Endodermal cell (in vitro differentiated cells): ENCODE data around the gene JADE1. TPM values are rescaled to one million over a fixed set of nuclear protein-coding genes. Genes with fewer than 3 reads are reported as not detected.

Source experiments
- DNase-seq: peaks from one replicate; pipeline ENCODE4 v3.0.0-alpha.2; 2017
- H3K27ac ChIP-seq: 2 replicates; pipeline ENCODE4 v1.5.1; 2013; ENCODE audit warnings: mild to moderate bottlenecking, low read depth, low read length, moderate library complexity
- H3K27me3 ChIP-seq: 2 replicates; pipeline ENCODE4 v1.6.1; 2013; ENCODE audit warnings: mild to moderate bottlenecking, low read length, moderate library complexity; ENCODE audit not compliant: insufficient read depth, control insufficient read depth, poor library complexity, severe bottlenecking
- H3K36me3 ChIP-seq: 2 replicates; pipeline ENCODE4 v1.7.0; 2013; ENCODE audit warnings: mild to moderate bottlenecking, low read length, moderate library complexity; ENCODE audit not compliant: control insufficient read depth, insufficient read depth
- H3K4me1 ChIP-seq: one replicate; pipeline ENCODE4 v1.7.0; 2013; ENCODE audit warnings: low read length; ENCODE audit not compliant: control insufficient read depth, insufficient read depth
- H3K4me3 ChIP-seq: 2 replicates; pipeline ENCODE4 v1.5.1; 2013; ENCODE audit warnings: mild to moderate bottlenecking, low read length, moderate library complexity
- H3K9ac ChIP-seq: 2 replicates; pipeline ENCODE4 v1.6.1; 2013; ENCODE audit warnings: mild to moderate bottlenecking, low read length, moderate library complexity; ENCODE audit not compliant: poor library complexity, severe bottlenecking; ENCODE audit errors: extremely low read depth
- H3K9me3 ChIP-seq: 2 replicates; pipeline ENCODE4 v1.6.1; 2013; ENCODE audit warnings: mild to moderate bottlenecking, low read length, moderate library complexity; ENCODE audit not compliant: control insufficient read depth
- H3K27ac Mint-ChIP-seq: 2 replicates; pipeline ENCODE4 v1.8.0; 2020; ENCODE audit warnings: mixed read lengths
- H3K27me3 Mint-ChIP-seq: 2 replicates; pipeline ENCODE4 v1.8.0; 2021; ENCODE audit warnings: mild to moderate bottlenecking, mixed read lengths; ENCODE audit not compliant: insufficient read depth
- H3K36me3 Mint-ChIP-seq: 2 replicates; pipeline ENCODE4 v1.8.0; 2020; ENCODE audit warnings: low read depth, mixed read lengths
- H3K4me1 Mint-ChIP-seq: 2 replicates; pipeline ENCODE4 v1.8.0; 2020; ENCODE audit warnings: mixed read lengths
- H3K4me3 Mint-ChIP-seq: 2 replicates; pipeline ENCODE4 v1.8.0; 2020; ENCODE audit warnings: mild to moderate bottlenecking, moderate library complexity, mixed read lengths
- H3K9me3 Mint-ChIP-seq: 2 replicates; pipeline ENCODE4 v1.8.0; 2020; ENCODE audit warnings: mild to moderate bottlenecking, mixed read lengths
- WGBS, 2 experiments: methylation state at CpG; one replicate each; pipeline versions ENCODE4 v1.1.5 to v1.1.7; 2013; ENCODE audit warnings: missing lambda C conversion rate in 2 of 2, mixed read lengths in 1 of 2; ENCODE audit not compliant: insufficient coverage in 1 of 2, insufficient read length in 1 of 2; 5-methylcytosine and 5-hydroxymethylcytosine counted together
- total RNA-seq, 2 donors: library from RNA; stranded (reverse); fragmentation: NEBNext Ultra II Directional in 1 of 2; extraction: Animal tissue kit (Norgen Biotek cat#: 25700) in 1 of 2; gene quantifications; 2 replicates in 1 of 2; 3 replicates in 1 of 2; pipeline ENCODE4 v1.2.1, GENCODE V29; 2021
- TF ChIP-seq, protein P1 (sequence below): fragments of 200-600 bp; sonication (generic); conservative IDR thresholded peaks from 2 replicates; pipeline ENCODE4 v1.5.0; 2021; ENCODE audit warnings: antibody characterized with exemption, mild to moderate bottlenecking

JADE1 gene
- total RNA-seq, 2 donors from 2014 or later, result 48.5 to 50.8 TPM

DNA sequence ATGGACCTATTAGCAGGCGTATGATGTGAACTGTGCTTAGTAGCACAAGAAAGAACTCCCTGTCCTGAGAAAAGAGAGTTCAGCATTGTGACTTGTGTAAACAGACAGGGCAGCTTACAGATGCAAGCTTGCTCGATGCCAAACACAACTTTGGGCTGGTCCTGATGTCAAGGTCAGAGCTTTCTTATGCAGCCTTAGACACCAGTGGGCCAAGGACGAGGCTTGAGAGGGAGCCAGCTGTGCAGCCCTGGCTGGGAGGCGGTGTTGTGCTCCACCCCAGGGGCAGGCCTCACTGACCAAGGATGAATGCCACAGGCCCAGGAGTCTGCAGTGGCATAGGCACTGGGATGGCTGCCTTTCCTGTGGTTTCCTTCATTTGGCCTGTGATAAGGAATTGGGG, 35.4 kb downstream of the JADE1 start:
- WGBS, 2 experiments, result 94 to 95% methylated on average over 3 to 4 of the region's 4 CpGs
- Mint-ChIP-seq H3K4me3 (no peak overlapping the region), H3K36me3 (peaks cover 78% of the 10 kb centered on the region), H3K27me3 (no peaks in the 10 kb centered on the region), H3K27ac (no peak overlapping the region), H3K4me1 (peaks cover 23% of the 10 kb centered on the region), H3K9me3 (no peaks in the 10 kb centered on the region)
- H3K36me3 ChIP-seq, result peaks cover 89% of the 10 kb centered on the region
- H3K4me1 ChIP-seq, result peaks cover 6% of the 10 kb centered on the region
- H3K9me3 ChIP-seq, result no peaks in the 10 kb centered on the region
- no peak overlapping the region for H3K9ac ChIP-seq
- H3K27me3 ChIP-seq, result no peaks in the 10 kb centered on the region
- H3K4me3 ChIP-seq, result no peak overlapping the region
- TF ChIP-seq, protein P1, sequence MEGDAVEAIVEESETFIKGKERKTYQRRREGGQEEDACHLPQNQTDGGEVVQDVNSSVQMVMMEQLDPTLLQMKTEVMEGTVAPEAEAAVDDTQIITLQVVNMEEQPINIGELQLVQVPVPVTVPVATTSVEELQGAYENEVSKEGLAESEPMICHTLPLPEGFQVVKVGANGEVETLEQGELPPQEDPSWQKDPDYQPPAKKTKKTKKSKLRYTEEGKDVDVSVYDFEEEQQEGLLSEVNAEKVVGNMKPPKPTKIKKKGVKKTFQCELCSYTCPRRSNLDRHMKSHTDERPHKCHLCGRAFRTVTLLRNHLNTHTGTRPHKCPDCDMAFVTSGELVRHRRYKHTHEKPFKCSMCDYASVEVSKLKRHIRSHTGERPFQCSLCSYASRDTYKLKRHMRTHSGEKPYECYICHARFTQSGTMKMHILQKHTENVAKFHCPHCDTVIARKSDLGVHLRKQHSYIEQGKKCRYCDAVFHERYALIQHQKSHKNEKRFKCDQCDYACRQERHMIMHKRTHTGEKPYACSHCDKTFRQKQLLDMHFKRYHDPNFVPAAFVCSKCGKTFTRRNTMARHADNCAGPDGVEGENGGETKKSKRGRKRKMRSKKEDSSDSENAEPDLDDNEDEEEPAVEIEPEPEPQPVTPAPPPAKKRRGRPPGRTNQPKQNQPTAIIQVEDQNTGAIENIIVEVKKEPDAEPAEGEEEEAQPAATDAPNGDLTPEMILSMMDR, result no peak
- H3K27ac ChIP-seq, result no peak overlapping the region
- DNase-seq, result peak; percentile 25

DNA sequence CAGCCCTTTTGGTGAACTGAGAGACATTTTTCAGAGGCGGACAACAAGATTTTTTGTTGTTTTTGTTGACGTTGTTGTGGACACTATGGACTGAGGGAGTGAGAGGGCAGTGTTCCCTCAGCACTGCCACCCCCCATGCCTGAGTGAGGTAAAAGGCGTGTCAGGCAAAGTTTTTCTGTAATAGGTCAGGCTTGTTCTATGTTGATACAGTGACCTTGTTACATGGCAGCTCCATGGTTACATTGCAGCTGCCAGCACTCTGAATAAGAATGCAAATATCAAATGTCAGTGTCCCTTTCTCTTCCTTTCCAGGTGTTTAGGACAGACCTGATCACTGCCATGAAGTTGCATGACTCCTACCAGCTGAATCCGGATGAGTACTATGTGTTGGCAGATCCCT, 36.6 kb downstream of the JADE1 start:
- H3K4me1 ChIP-seq, result no peaks in the 10 kb centered on the region
- H3K4me1 Mint-ChIP-seq, result peaks cover 13% of the 10 kb centered on the region
- H3K36me3 Mint-ChIP-seq, result peaks cover 82% of the 10 kb centered on the region
- 98 to 100% methylated on average over 3 to 4 of the region's 4 CpGs for WGBS, 2 experiments
- no peak overlapping the region for H3K4me3 Mint-ChIP-seq
- no peaks in the 10 kb centered on the region for H3K27me3 ChIP-seq
- DNase-seq, result peak; percentile 16
- no peak overlapping the region for H3K4me3 ChIP-seq
- H3K9me3 Mint-ChIP-seq, result no peaks in the 10 kb centered on the region
- H3K27ac Mint-ChIP-seq, result no peak overlapping the region
- TF ChIP-seq, protein P1, result no peak
- peaks cover 91% of the 10 kb centered on the region for H3K36me3 ChIP-seq
- no peaks in the 10 kb centered on the region for H3K9me3 ChIP-seq
- no peaks in the 10 kb centered on the region for H3K27me3 Mint-ChIP-seq
- H3K9ac ChIP-seq, result no peak overlapping the region
- no peak overlapping the region for H3K27ac ChIP-seq

DNA sequence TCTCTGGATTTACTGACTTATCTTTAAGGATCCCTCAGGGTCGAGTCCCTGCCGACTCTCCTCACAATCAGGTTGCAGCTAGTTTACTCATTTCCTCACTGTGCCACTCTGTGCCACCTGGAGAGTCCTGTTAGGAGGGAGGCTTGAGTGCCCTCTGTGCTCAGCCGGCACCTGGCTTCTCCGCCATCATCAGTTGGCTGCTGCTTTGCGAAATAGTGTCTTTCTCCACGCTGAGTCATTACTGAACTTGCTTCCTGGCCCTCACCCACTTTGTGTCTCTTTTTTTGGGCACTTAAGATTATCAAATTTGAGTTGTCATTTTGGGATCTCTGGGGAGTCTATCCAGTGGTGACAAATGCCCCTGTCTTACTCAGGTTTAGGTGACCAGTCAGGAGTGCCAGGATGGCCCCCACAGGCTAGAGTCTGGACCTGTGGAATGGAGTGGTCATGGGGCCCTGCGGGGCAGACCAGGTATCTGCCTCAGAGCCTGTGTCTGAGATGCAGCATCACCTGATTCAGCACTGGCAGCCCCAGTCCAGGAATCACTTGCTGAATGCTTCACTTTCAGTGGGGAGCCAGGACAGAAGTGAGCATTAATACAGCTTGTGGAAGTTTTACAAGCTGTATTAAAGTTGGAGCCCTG, 37.7 kb downstream of the JADE1 start:
- Mint-ChIP-seq H3K27ac (no peak overlapping the region), H3K27me3 (no peaks in the 10 kb centered on the region), H3K9me3 (no peaks in the 10 kb centered on the region), H3K36me3 (peaks cover 90% of the 10 kb centered on the region), H3K4me1 (peaks cover 5% of the 10 kb centered on the region), H3K4me3 (no peak overlapping the region)
- no peak overlapping the region for H3K27ac ChIP-seq
- peaks cover 93% of the 10 kb centered on the region for H3K36me3 ChIP-seq
- no peaks in the 10 kb centered on the region for H3K27me3 ChIP-seq
- no peak overlapping the region for H3K9ac ChIP-seq
- H3K9me3 ChIP-seq, result no peaks in the 10 kb centered on the region
- no peak overlapping the region for H3K4me3 ChIP-seq
- 95 to 97% methylated on average over 5 to 7 of the region's 7 CpGs for WGBS, 2 experiments
- DNase-seq, result peak; percentile 35
- no peaks in the 10 kb centered on the region for H3K4me1 ChIP-seq
- TF ChIP-seq, protein P1, result no peak
